IPS-18c (cell line): ENCODE data around the gene STXBP6.

ENCODE experiments used
- H3K4me3 ChIP-seq: 2 replicates; pipeline ENCODE4 v1.7.0; 2013; ENCODE audit warnings: low read depth, mild to moderate bottlenecking, low read length, moderate library complexity; ENCODE audit not compliant: insufficient read depth
- H3K9me3 ChIP-seq: one replicate; pipeline ENCODE4 v1.6.1; 2013; ENCODE audit warnings: mild to moderate bottlenecking, low read length, moderate library complexity; ENCODE audit not compliant: control insufficient read depth, insufficient read depth

STXBP6 gene

DNA sequence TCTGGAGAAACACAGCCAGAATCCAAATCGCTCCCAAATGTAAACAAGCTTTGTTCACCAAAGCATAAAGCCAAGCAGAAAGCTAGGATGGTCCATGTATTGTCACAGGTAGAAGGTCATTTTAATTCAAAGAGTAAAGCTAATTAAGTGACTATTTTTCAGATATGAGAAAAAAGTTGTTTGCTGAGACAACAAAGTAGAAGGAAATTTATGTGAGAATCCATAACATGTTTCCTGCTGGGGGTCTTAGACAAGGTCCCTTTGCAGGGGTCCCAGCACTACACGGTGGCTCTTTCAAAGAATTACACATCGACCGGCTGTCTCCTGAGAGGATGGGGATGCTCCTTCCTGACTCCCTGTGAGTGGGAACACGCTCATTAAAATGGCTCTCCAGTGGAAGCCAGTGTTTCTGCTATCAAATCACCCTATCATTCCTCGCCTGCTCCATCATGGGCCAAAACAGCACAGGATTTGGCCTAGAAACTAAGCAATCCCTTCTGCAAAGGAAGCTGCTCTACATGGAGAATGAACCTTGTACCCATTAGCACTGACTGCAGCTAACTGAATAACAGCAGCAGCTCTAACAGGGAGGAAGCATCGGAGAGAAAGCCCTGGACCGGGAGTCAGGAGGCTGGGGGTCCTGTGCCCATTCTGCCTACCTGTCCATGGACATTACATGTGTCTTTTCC lies 175.3 kb downstream of the STXBP6 start:
- H3K4me3 ChIP-seq = no peak overlapping the region
- no peaks in the 10 kb centered on the region for H3K9me3 ChIP-seq

- Histone ChIP-seq H3K9me3 (no peaks in the 10 kb centered on the region), H3K4me3 (no peak overlapping the region)
These were observed 176.4 kb downstream of the STXBP6 start for GRCh38 chr14:24873551-24873950.

GRCh38 chr14:24870949-24871701 lies 178.8 kb downstream of the STXBP6 start:
- Histone ChIP-seq H3K9me3 (no peaks in the 10 kb centered on the region), H3K4me3 (no peak overlapping the region)

DNA sequence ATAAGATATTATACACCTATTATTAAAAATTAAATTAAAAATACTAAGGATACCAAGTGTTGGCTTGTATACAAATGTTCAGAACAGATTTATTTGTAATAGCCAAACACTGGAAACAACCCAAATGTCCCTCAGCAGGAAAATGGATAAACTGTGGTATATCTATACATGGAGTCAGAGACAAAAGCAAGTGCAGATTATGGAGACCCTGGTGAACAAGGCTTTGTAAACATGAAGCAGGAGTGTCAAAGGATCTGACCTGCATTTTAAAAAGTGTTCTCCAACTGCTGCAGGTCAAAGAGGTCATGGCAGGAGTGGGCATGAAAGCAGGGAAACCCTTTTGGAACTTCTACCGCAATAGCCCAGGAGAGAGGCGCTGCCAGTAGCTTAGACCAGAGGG lies 181.6 kb downstream of the STXBP6 start:
- Histone ChIP-seq H3K9me3 (no peaks in the 10 kb centered on the region), H3K4me3 (no peak overlapping the region)

- Histone ChIP-seq H3K9me3 (no peaks in the 10 kb centered on the region), H3K4me3 (no peak overlapping the region)
These were observed 183.8 kb downstream of the STXBP6 start for GRCh38 chr14:24866067-24866639.

DNA sequence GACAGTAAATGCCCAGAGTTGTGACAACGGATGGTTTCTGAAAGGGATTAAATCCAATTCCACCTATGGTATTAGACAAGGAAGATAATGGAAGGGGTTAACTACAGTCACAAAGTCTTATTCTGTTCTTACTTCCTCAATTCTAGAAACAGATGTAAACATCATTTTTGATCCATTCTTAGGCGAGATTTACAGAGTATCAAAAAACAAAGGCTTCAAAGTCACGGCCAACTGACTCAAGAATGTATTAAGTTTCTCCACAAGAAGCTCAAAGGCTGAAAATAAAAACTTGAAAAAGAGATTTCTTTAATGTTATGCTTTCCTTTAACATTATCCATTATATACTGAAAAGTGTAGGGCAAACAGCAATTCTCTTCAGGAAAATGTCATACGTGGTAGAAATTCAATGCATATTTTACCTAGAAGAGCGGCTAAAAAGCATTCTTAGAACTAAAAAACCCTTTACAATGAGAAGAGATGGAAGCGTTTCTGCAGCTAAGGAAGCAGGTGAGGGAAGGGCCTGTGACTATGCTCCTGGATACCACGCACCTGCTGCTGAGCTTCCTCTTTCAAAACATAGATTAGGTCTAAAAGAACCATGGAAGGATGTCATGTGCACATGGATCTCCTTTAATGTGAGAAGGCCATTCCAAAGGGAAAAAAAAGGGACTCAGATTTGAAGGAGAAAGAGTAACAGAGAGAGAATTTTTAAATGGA lies 185.8 kb downstream of the STXBP6 start:
- Histone ChIP-seq H3K9me3 (no peaks in the 10 kb centered on the region), H3K4me3 (no peak overlapping the region)

DNA sequence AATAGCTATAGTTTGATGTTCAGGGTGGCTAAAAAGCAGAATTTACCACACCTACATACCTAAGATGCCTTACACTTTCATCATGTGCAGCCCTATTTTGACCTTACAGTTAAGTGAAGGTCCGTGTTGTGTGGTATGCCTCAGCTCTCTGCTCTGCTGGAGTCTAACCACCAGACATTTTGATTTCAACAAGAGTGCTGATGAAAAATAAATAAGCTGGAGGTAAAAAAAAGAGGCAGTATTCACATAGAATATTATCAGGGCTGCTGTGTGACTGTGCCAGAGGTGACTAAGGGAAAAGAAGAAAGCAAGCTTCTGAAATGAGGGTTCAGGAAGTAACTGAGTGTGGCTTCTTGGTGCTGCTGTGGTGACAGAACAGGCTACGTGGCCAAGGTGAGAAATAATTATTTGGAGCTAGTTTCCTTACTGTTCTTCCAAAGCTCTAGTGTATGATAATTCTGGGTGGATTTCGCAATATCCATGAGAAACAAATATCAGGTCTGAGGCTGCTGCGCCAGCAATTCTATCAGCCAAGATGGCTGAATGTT lies 188.8 kb downstream of the STXBP6 start:
- no peaks in the 10 kb centered on the region for H3K9me3 ChIP-seq
- no peak overlapping the region for H3K4me3 ChIP-seq

- Histone ChIP-seq H3K4me3 (no peak overlapping the region), H3K9me3 (no peaks in the 10 kb centered on the region)
These were observed 190.4 kb downstream of the STXBP6 start for GRCh38 chr14:24859559-24859958.

- Histone ChIP-seq H3K9me3 (no peaks in the 10 kb centered on the region), H3K4me3 (no peak overlapping the region)
These were observed 191.3 kb downstream of the STXBP6 start for GRCh38 chr14:24858684-24859083.

- H3K9me3 ChIP-seq = no peaks in the 10 kb centered on the region
- H3K4me3 ChIP-seq = no peak overlapping the region
These were observed 191.9 kb downstream of the STXBP6 start for GRCh38 chr14:24858052-24858451.

GRCh38 chr14:24857277-24857676 lies 192.7 kb downstream of the STXBP6 start:
- H3K9me3 ChIP-seq = no peaks in the 10 kb centered on the region
- H3K4me3 ChIP-seq = no peak overlapping the region

- Histone ChIP-seq H3K4me3 (no peak overlapping the region), H3K9me3 (no peaks in the 10 kb centered on the region)
These were observed 196.5 kb downstream of the STXBP6 start for GRCh38 chr14:24853446-24853845.

DNA sequence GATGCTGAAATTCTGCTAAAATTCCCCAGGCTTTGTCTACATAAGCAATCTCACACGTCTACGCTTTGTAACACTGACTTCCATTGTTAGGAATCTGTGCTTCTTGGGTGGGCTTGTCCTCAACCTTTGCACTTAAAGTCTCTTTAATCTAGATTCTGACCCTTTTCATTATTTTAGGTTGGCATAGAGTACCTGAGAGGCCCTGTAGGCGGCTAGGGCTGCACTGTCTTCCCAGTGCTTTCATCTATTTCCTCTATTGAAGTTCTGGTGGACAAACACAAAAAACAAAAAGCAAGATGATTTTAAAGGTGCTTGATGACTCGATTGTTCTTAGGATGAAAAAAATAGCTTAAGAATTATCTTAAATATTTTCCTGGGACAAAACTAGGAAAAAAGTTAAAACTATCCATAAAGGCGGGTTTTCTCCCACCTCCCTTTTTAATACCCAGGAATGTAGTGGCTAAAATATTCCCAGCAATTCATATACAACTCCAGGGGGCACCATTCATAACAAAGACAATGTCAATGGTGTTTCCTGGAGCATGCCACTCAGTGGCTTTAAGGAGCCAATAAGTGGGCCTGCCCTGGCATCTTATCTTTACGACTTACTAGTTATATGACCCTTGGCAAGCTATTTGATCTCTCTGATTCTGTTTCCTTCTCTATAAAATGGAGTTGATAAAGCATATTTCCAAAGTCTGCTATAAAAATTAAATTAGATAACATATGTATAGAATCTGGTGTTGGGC lies 197.5 kb downstream of the STXBP6 start:
- H3K9me3 ChIP-seq = no peaks in the 10 kb centered on the region
- H3K4me3 ChIP-seq = no peak overlapping the region

DNA sequence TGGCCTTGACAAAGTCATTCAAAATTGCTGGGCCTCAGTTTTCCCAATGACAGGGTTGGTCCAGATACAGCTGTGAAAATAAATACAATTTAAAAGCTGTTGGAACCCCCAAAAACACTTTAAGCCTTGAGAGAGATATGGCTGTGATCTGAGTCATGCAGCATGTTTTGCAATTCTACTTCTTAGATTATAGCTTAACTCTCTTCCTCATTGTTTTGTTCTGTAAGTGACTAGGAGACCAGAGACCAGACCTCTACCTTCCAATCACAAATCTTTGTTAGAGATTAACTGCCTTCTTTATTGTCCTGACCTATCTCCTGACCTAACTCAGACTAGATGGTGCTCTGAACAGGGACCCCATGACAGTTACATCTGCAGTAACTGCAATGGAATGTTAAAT lies 198.1 kb downstream of the STXBP6 start:
- no peaks in the 10 kb centered on the region for H3K9me3 ChIP-seq

DNA sequence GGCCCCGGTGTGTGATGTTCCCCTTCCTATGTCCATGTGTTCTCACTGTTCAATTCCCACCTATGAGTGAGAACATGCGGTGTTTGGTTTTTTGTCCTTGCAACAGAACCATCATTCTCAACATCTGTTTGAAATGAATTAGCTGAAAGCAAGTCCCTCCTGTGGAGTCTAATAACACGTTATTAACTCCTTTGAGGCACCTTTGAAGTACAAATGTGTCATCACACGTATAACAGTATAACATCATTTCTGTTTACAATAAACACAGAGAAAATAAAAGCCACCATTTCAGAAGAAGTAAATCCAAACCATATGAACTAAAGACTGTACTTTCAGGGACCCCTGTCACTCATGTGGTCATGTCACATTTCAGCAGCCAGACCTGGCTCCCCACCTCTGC lies 198.5 kb downstream of the STXBP6 start:
- no peaks in the 10 kb centered on the region for H3K9me3 ChIP-seq
- H3K4me3 ChIP-seq = no peak overlapping the region

More for the DNA sequence above, 198.1 kb downstream of the STXBP6 start:
- no peak overlapping the region for H3K4me3 ChIP-seq

GRCh38 chr14:24850072-24850471 lies 199.9 kb downstream of the STXBP6 start:
- no peak overlapping the region for H3K4me3 ChIP-seq
- H3K9me3 ChIP-seq = no peaks in the 10 kb centered on the region

- Histone ChIP-seq H3K4me3 (no peak overlapping the region), H3K9me3 (no peaks in the 10 kb centered on the region)
These were observed 200.5 kb downstream of the STXBP6 start for GRCh38 chr14:24849471-24849870.
